HepG2 (cell line): ENCODE data around the gene UACA. TPM values are rescaled to one million over a fixed set of nuclear protein-coding genes. Genes with fewer than 3 reads are reported as not detected.

Experiments
- FOXA3 ChIP-seq: IDR thresholded peaks from 2 replicates; pipeline ENCODE4 v1.6.1; 2016; ENCODE audit warnings: missing genetic modification reagents, missing compliant biosample characterization
- GABPA ChIP-seq, 2 experiments: IDR thresholded peaks; 2 replicates each; pipeline ENCODE4 v1.6.1; 2011 to 2016; ENCODE audit warnings: low read depth in 2 of 2, low read length in 1 of 2, missing biosample characterization in 1 of 2, missing genetic modification characterization in 1 of 2
- HDAC6 ChIP-seq: fragments of 200-600 bp; sonication (generic); IDR thresholded peaks from 2 replicates; pipeline ENCODE4 v1.7.0; 2017; ENCODE audit warnings: mild to moderate bottlenecking, antibody characterized with exemption, low read length, low read depth
- HNF1A ChIP-seq, 2 experiments: sonication (generic) in 1 of 2; formaldehyde crosslinking in 1 of 2; IDR thresholded peaks; 2 replicates each; pipeline versions ENCODE4 v1.4.0 to v1.6.1; 2016 to 2020; ENCODE audit warnings: borderline replicate concordance in 1 of 2, low read depth in 1 of 2, mild to moderate bottlenecking in 1 of 2, missing genetic modification reagents in 1 of 2
- IRF2 ChIP-seq: IDR thresholded peaks from 2 replicates; pipeline ENCODE4 v1.6.1; 2018; ENCODE audit warnings: missing genetic modification reagents, missing compliant biosample characterization
- KLF13 ChIP-seq: sonication (generic); formaldehyde crosslinking; IDR thresholded peaks from 2 replicates; pipeline ENCODE4 v1.4.0; 2020; ENCODE audit warnings: mild to moderate bottlenecking, missing genetic modification reagents
- MTF1 ChIP-seq: sonication (generic); formaldehyde crosslinking; IDR thresholded peaks from 2 replicates; pipeline ENCODE4 v1.5.0; 2020; ENCODE audit warnings: missing genetic modification reagents
- SRY ChIP-seq: sonication (generic); formaldehyde crosslinking; IDR thresholded peaks from 2 replicates; pipeline ENCODE4 v1.8.0; 2022; ENCODE audit warnings: mild to moderate bottlenecking, missing genetic modification reagents
- STAG1 ChIP-seq: sonication (generic); formaldehyde crosslinking; IDR thresholded peaks from 2 replicates; pipeline ENCODE4 v1.4.0; 2020; ENCODE audit warnings: missing genetic modification reagents
- ZKSCAN8 ChIP-seq: IDR thresholded peaks from 2 replicates; pipeline ENCODE4 v1.6.1; 2016; ENCODE audit warnings: borderline replicate concordance, missing genetic modification reagents, missing compliant biosample characterization
- ZMYM3 ChIP-seq: sonication (generic); formaldehyde crosslinking; IDR thresholded peaks from 2 replicates; pipeline ENCODE4 v1.5.1; 2020; ENCODE audit warnings: mild to moderate bottlenecking, missing genetic modification reagents
- ZNF468 ChIP-seq: sonication (generic); formaldehyde crosslinking; IDR thresholded peaks from 2 replicates; pipeline ENCODE4 v1.8.0; 2022; ENCODE audit warnings: mild to moderate bottlenecking, moderate library complexity, missing genetic modification reagents
- ZNF609 ChIP-seq: sonication (generic); formaldehyde crosslinking; IDR thresholded peaks from 2 replicates; pipeline ENCODE4 v1.4.0; 2020; ENCODE audit warnings: mild to moderate bottlenecking, missing genetic modification reagents, borderline replicate concordance
- ZNF790 ChIP-seq: sonication (generic); formaldehyde crosslinking; IDR thresholded peaks from 2 replicates; pipeline ENCODE4 v1.8.0; 2022; ENCODE audit warnings: missing genetic modification reagents, mild to moderate bottlenecking, borderline replicate concordance
- ZNF878 ChIP-seq: sonication (generic); formaldehyde crosslinking; IDR thresholded peaks from 2 replicates; pipeline ENCODE4 v1.8.1; 2023; ENCODE audit warnings: mild to moderate bottlenecking, missing genetic modification reagents, moderate library complexity
- ZZZ3 ChIP-seq: sonication (generic); formaldehyde crosslinking; IDR thresholded peaks from 2 replicates; pipeline ENCODE4 v1.4.0; 2020; ENCODE audit warnings: missing genetic modification reagents, mild to moderate bottlenecking, borderline replicate concordance
- polyA plus RNA-seq, 8 experiments: library from polyadenylated mRNA; depleted of rRNA in 3 of 8; stranded (reverse) in 7 of 8; unstranded in 1 of 8; fragments of >200 nt; fragmentation: Illumina TruSeq in 4 of 8; extraction: Trizol in 4 of 8; gene quantifications; 2 replicates each; pipeline versions ENCODE4 v1.2.1 to v1.2.3, GENCODE V29; 2011 to 2016; ENCODE audit warnings: low read depth in 4 of 8, missing spikeins in 1 of 8, mixed read lengths in 1 of 8; ENCODE audit not compliant: insufficient read depth in 1 of 8
- total RNA-seq, 5 experiments: library from RNA; depleted of rRNA; stranded (reverse); fragments of >200 nt; fragmentation: Illumina TruSeq; extraction: Trizol; gene quantifications; 2 replicates each; pipeline ENCODE4 v1.2.3, GENCODE V29; 2016; ENCODE audit warnings: low read depth in 1 of 5
- TF ChIP-seq, protein P1 (sequence below): sonication (generic); formaldehyde crosslinking; IDR thresholded peaks from 2 replicates; pipeline ENCODE4 v1.8.1; 2023; ENCODE audit warnings: mild to moderate bottlenecking, missing genetic modification reagents
- TF ChIP-seq, protein P2 (sequence below): sonication (generic); formaldehyde crosslinking; IDR thresholded peaks from 2 replicates; pipeline ENCODE4 v1.5.0; 2020; ENCODE audit warnings: missing genetic modification reagents

Gene UACA
- total and polyA plus RNA-seq, 2 of the 13 experiments (the other 11 are each of a cell fraction or from before 2014, with no cell fraction given), result 17.8 to 39.2 TPM

GRCh38 chr15:70758790-70759462, 4.4 kb downstream of the UACA start (continued):
- TF ChIP-seq, protein P1, sequence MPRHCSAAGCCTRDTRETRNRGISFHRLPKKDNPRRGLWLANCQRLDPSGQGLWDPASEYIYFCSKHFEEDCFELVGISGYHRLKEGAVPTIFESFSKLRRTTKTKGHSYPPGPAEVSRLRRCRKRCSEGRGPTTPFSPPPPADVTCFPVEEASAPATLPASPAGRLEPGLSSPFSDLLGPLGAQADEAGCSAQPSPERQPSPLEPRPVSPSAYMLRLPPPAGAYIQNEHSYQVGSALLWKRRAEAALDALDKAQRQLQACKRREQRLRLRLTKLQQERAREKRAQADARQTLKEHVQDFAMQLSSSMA (CRISPR knock-in tag), result no peak
- TF ChIP-seq ZNF609 (CRISPR knock-in tag), result peak; percentile 82
- TF ChIP-seq, protein P2, sequence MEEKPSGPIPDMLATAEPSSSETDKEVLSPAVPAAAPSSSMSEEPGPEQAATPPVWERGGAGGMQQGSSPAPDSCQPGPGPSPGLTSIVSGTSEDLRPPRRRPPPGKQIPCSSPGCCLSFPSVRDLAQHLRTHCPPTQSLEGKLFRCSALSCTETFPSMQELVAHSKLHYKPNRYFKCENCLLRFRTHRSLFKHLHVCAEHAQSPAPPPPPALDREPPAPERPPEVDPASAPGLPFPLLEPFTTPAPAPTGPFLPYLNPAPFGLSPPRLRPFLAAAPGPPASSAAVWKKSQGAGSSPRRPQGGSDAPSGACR (CRISPR knock-in tag), result 0 out of 2 replicates have a peak, but pooled peaks have one; percentile 12
- peak; percentile 55; the same call in 1 of the 2 replicates for TF ChIP-seq ZMYM3 (CRISPR knock-in tag)
- TF ChIP-seq ZKSCAN8, result 0 out of 2 replicates have a peak, but pooled peaks have one; percentile 42
- no peak for TF ChIP-seq HNF1A (IDR thresholded peaks at IDR 0.05; ENCODE audit: low read depth)
- TF ChIP-seq HNF1A (CRISPR knock-in tag; IDR thresholded peaks at IDR 0.05; ENCODE audit: borderline replicate concordance), result no peak; the same call in 1 of the 2 replicates
- no peak for TF ChIP-seq ZNF468 (CRISPR knock-in tag)
- TF ChIP-seq FOXA3 (CRISPR knock-in tag), result peak; percentile 78
- no peak for TF ChIP-seq KLF13
- TF ChIP-seq MTF1 (CRISPR knock-in tag), result no peak
- TF ChIP-seq ZZZ3 (CRISPR knock-in tag), result no peak
- no peak for TF ChIP-seq HDAC6
- no peak for TF ChIP-seq ZNF878 (CRISPR knock-in tag)
- no peak for TF ChIP-seq GABPA (IDR thresholded peaks at IDR 0.05; ENCODE audit: low read depth, low read length)
- no peak; the same call in 1 of the 2 replicates for TF ChIP-seq GABPA (CRISPR knock-in tag; IDR thresholded peaks at IDR 0.05; ENCODE audit: low read depth)
- peak; percentile 82 for TF ChIP-seq IRF2 (CRISPR knock-in tag)
- TF ChIP-seq ZNF790 (CRISPR knock-in tag), result no peak
- no peak for TF ChIP-seq SRY
- TF ChIP-seq STAG1, result peak; percentile 12; the same call in 1 of the 2 replicates
